ENCODE data around the gene PAM16. TPM values are rescaled to one million over a fixed set of nuclear protein-coding genes. Genes with fewer than 3 reads are reported as not detected.
A peak's percentile ranks its signal among the peaks of the same experiment; 100 is the strongest.

The PAM16 gene
- total and polyA plus RNA-seq, 4 donors = 23.0 to 183 (median 58.7) TPM

GRCh38 chr16:4393240-4393600 is 42.1 kb upstream of the PAM16 start:
- 68 to 81% methylated on average over 6 of the region's 6 CpGs for WGBS, 2 donors
- no peak overlapping the region for H3K9ac ChIP-seq (ENCODE audit: insufficient read depth in 1 of 2, low read length in 2 of 2)
- TF ChIP-seq CTCF (IDR thresholded peaks at IDR 0.05; ENCODE audit: control extremely low read depth, extremely low read depth) = no peak
- ATAC-seq (ENCODE audit: insufficient read depth, low FRiP score) = no peak
- H3K27me3 ChIP-seq (ENCODE audit: control insufficient read depth in 3 of 3, insufficient read depth in 3 of 3, low read length in 2 of 3) = no peaks in the 10 kb centered on the region
- no peak overlapping the region for H3K4me3 ChIP-seq
- peaks cover 0 to 34% (median 13%) of the 10 kb centered on the region in 5 donors for H3K4me1 ChIP-seq (ENCODE audit: control insufficient read depth in 5 of 5, insufficient read depth in 5 of 5, low read length in 5 of 5)
- peaks cover 0 to 29% (median 0%) of the 10 kb centered on the region in 4 donors for H3K36me3 ChIP-seq (ENCODE audit: control insufficient read depth in 4 of 4, insufficient read depth in 4 of 4, low read length in 4 of 4)
- no peak overlapping the region for H3K27ac ChIP-seq (ENCODE audit: low read depth in 1 of 2, low read length in 1 of 2)
- DNase-seq = peak in 1 of 3 donors; percentile 28
- H3K9me3 ChIP-seq (ENCODE audit: control insufficient read depth in 4 of 4, insufficient read depth in 3 of 4, low read length in 3 of 4) = no peaks in the 10 kb centered on the region

DNA sequence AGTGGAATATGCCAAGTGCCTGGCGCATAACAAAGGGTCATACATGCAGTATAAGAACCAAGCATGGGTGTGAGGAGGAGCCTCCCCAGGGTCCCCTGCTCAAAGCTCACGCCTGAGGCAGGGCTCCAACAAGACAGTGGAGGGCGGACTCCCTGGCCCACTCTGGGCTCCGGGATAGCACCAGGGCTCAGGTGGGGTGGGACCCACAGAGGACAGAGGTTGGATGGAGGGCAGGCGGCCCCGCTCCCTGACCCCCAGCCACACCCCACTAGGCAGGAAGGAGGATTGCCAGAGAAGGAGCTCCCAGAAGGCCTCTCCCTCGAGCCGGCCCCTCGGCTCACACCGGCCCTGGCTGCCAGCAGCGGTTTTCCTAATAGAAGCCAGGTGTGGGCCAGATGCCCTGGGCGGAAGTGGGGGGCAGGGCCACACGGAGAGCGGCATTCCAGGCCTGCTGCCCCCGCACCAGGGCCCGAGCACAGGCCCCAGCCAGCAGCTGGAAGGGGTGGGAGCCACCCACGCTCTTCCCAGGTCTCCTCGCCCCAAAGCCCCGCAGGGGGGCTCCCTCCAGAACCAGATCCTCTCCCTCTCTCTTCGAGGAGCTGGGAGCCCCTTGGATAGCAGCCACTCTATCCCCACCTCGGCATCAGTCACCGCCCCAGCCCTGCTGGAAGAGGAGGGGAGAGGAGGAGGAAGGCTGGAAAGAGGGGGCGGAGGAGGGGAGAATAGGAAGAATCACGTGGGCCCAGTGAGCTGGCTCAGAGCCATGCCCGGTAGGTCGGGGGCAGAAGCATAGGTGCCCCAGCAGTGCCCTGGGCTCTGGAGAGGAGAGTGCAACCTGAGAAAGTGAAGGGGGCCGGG is 41.5 kb upstream of the PAM16 start:
- peak overlapping the region in 1 of 2 donors; percentile 23 for H3K27ac ChIP-seq (ENCODE audit: low read depth in 1 of 2, low read length in 1 of 2)
- TF ChIP-seq CTCF (IDR thresholded peaks at IDR 0.05; ENCODE audit: control extremely low read depth, extremely low read depth) = no peak
- peaks cover 0 to 37% (median 13%) of the 10 kb centered on the region in 5 donors for H3K4me1 ChIP-seq (ENCODE audit: control insufficient read depth in 5 of 5, insufficient read depth in 5 of 5, low read length in 5 of 5)
- peaks cover 0 to 30% (median 0%) of the 10 kb centered on the region in 4 donors for H3K36me3 ChIP-seq (ENCODE audit: control insufficient read depth in 4 of 4, insufficient read depth in 4 of 4, low read length in 4 of 4)
- H3K9me3 ChIP-seq (ENCODE audit: control insufficient read depth in 4 of 4, insufficient read depth in 3 of 4, low read length in 3 of 4) = no peaks in the 10 kb centered on the region
- 70 to 77% methylated on average over 19 to 27 of the region's 27 CpGs for WGBS, 2 donors
- H3K27me3 ChIP-seq (ENCODE audit: control insufficient read depth in 3 of 3, insufficient read depth in 3 of 3, low read length in 2 of 3) = no peaks in the 10 kb centered on the region
- ATAC-seq (ENCODE audit: insufficient read depth, low FRiP score) = peak; percentile 35
- DNase-seq = peak; percentile 59 to 78 (median 76)
- H3K4me3 ChIP-seq = no peak overlapping the region
- no peak overlapping the region for H3K9ac ChIP-seq (ENCODE audit: insufficient read depth in 1 of 2, low read length in 2 of 2)

DNA sequence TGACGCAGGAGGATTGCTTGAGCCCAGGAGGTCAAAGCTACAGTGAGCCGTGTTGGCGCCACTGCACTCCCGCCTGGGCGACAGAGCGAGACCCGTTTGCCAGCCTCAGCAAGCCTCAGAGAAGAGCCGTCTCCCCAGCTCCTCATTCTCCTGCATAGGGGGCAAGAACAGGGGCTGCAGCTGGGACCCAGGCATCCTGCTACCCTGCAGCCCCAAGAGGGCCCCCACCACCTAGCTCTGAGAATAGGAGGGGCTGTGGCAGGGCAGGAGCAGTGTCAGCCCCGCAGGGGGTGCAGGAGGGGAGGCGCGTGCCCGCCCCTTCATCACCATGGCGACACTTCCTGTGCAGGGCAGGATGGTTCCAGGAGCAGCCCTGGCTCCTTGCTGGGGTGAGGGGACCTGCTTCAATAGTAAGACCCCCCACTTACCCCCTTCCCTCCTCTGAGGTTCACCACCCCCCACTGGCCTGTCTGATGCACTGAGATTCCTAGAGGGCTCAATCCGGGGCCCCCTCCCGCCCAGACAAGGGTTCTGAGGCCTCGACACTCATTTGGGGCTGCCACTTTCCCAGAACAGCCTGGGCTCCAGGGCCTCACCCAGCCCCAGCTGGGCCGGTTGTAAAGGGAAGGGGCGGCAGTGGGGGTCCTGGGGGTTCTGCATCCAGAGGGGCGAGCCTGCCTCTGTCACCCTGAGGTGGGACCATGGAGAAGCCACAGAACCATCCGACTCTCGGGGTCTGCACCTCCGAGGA is 40.7 kb upstream of the PAM16 start:
- WGBS, 2 donors = 82 to 91% methylated on average over 22 of the region's 22 CpGs
- Histone ChIP-seq H3K9me3 (ENCODE audit: control insufficient read depth in 4 of 4, insufficient read depth in 3 of 4, low read length in 3 of 4) (no peaks in the 10 kb centered on the region), H3K36me3 (ENCODE audit: control insufficient read depth in 4 of 4, insufficient read depth in 4 of 4, low read length in 4 of 4) (peaks cover 0 to 36% (median 0%) of the 10 kb centered on the region in 4 donors), H3K4me3 (no peak overlapping the region), H3K27ac (ENCODE audit: low read depth in 1 of 2, low read length in 1 of 2) (peak overlapping the region in 1 of 2 donors; percentile 23), H3K9ac (ENCODE audit: insufficient read depth in 1 of 2, low read length in 2 of 2) (no peak overlapping the region), H3K4me1 (ENCODE audit: control insufficient read depth in 5 of 5, insufficient read depth in 5 of 5, low read length in 5 of 5) (peaks cover 0 to 37% (median 13%) of the 10 kb centered on the region in 5 donors), H3K27me3 (ENCODE audit: control insufficient read depth in 3 of 3, insufficient read depth in 3 of 3, low read length in 2 of 3) (no peaks in the 10 kb centered on the region)
- no peak for ATAC-seq (ENCODE audit: insufficient read depth, low FRiP score)
- DNase-seq = no peak
- TF ChIP-seq CTCF (IDR thresholded peaks at IDR 0.05; ENCODE audit: control extremely low read depth, extremely low read depth) = no peak

Data from lung (tissue), 12 donors.